ENCODE data around the gene RUVBL1.

- TF ChIP-seq POLR2A (IDR thresholded peaks at IDR 0.05): no peak
- TF ChIP-seq CTCF (IDR thresholded peaks at IDR 0.05 in 4 of 5, conservative IDR thresholded peaks at IDR 0.05 in 1 of 5): no peak
Measured at GRCh38 chr3:128167646-128167972, 44.0 kb upstream of the RUVBL1 start.

All from gastrocnemius medialis (tissue), 4 donors.